ENCODE data around the gene MKLN1.
"Not testable (repeated sequence)": the region's sequence is repeated elsewhere in the genome, so short reads cannot be mapped to it uniquely, and the experiment has no call there.

The MKLN1 gene

DNA sequence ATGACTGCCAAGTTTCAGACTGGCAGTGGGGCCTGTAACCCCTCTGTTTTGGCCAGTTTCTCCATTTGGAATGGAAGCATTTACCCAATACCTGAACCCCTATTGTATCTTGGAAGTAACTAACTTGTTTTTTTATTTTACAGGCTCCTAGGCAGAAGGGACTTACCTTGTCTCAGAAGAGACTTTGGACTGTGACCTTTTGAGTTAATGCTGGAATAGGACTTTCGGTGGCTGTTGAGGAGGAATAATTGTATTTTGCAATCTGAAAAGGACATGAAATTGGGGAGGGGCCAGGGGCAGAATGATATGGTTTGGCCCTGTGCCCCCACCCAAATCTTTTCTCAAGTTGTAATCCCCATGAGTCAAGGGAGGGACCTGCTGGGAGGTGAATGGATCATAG is 20.0 kb upstream of the MKLN1 start:
- in situ Hi-C loops (cut with MboI; ENCODE audit: low sequenced_read_pairs), result no loop called here

DNA sequence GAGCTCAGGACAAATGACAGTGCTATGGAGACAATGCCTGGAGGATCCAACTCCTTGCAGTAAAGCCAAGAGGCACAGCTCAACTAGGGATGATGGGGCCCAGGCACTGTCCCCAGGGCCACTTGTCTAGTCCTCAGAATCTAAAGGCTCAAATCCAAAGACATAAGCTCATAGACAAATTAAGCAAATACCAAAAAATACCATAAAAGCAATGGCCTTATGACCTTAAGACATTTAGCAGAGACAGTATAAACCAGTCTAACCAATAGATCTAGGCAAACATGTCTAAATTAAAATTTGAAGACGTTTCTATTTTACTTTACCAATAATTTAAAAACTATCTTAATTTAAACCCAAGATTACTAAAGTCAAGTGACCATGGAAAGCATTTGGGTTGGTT is 14.8 kb upstream of the MKLN1 start:
- in situ Hi-C loops (cut with MboI; ENCODE audit: low sequenced_read_pairs), result no loop called here

DNA sequence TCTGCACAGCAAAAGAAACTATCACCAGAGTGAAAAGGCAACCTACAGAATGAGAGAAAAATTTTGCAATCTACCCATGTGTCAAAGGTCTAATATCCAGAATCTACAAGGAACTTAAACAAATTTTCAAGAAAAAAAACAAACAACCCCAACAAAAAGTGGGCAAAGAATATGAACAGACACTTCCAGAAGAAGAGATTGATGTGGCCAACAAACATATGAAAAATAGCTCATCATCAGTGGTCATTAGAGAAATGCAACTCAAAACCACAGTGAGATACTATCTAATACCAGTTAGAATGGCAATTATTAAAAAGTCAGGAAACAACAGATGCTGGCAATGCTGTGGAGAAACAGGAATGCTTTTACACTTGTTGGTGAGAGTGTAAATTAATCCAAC is 7.1 kb upstream of the MKLN1 start:
- in situ Hi-C loops (cut with MboI; ENCODE audit: low sequenced_read_pairs), result no loop called here

DNA sequence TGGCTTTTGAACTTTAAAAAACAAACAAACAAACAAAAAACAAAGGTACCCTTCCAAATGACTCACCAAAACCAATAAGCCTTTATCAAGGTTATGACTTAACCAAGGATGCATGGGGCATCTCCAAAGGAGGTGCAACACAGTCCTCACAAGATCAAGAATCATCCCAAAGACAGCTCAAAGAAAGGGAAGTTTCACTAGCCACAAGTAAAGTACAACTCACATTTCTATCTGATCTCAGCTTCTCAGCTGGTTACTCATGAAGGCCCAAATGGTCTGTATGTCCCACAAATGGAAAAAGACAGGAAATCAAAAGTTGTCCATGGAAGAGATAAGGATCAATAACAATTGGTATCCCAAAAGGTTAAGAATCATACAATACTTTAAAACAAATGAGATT is 6.0 kb upstream of the MKLN1 start:
- in situ Hi-C loops (cut with MboI; ENCODE audit: low sequenced_read_pairs), result no loop called here

DNA sequence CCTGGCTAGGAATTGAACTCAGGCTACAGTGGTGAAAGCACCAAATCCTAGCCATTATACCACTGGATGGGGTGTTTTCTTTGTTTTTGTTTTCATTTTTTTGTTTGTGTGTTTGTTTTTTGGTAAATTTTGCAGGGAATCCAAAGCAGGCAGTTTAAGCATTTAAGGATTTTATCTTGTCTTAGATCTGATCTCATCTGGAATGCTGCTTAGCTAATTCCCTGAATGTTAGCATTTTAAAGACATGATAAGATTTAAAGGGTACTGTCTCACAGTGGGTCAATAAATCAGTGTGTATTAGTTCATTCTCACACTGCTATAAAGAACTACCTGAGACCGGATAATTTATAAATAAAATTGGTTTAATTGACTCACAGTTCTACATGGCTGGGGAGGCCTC is 5.6 kb upstream of the MKLN1 start:
- in situ Hi-C loops (cut with MboI; ENCODE audit: low sequenced_read_pairs), result no loop called here

DNA sequence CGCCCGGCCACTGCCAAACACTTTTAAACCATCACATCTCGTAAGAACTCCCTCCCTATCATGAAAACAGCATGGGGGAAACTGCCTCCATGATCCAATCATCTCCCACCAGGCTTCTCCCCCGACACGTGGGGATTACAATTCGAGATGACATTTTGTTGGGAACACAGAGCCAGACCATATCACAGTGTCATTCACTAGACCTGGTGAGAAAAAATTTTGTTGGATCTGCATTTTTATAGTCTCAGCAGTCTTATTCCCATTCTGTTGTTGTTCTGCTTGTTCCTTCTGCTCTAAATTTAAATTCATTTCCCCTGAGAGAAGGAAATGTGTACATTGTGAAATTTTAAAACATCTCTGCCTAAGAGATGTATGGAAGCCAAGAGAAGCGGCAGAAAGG is 4.8 kb upstream of the MKLN1 start:
- in situ Hi-C loops (cut with MboI; ENCODE audit: low sequenced_read_pairs), result no loop called here

DNA sequence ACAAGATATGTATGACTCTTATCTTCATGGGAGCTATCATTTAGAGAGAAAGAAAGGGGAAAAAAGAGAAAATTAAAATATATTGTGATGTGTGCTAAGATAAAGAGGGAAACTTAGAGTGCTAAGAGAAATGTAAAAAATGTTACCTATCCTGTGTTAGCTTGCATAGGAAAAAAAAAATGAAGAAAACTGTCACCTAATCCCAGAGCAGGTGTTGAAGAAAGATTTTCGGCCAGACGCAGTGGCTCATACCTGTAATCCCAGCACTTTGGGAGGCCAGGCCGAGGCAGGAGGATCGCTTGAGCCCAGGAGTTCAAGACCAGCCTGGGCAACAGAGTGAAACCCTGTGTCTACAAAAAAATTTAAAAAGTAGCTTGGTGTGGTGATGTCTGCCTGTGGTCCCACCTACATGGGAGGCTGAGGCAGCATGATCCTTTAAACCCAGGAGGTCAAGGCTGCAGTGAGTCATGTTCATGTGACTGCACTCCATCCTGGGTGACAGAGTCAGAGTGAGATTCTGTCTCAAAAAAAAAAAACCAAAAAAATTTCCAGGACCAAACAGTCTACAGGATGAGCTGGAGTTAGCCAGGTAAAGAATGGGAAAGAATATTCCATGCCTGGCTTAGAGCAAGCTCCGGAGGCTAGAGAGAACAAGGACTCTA is 2.4 kb upstream of the MKLN1 start:
- in situ Hi-C loops (cut with MboI; ENCODE audit: low sequenced_read_pairs), result no loop called here

DNA sequence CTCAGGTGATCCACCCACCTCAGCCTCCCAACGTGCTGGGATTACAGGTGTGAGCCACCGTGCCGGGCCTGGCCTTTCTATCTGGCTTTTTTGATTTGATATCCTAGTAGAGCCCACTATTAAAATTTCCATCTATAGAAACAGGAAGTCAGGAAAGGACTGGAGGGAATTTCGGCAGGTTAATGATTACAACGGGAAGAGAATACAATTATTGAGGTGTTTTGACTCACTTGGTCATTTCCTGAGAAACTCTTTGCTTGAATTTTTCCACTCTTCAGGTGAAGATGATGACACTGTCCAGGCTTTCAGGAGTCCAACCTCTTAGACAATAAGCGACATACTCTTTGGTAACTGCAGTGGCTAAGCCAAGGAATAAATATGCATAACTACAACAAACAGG is 1.1 kb upstream of the MKLN1 start:
- in situ Hi-C loops (cut with MboI; ENCODE audit: low sequenced_read_pairs), result no loop called here

DNA sequence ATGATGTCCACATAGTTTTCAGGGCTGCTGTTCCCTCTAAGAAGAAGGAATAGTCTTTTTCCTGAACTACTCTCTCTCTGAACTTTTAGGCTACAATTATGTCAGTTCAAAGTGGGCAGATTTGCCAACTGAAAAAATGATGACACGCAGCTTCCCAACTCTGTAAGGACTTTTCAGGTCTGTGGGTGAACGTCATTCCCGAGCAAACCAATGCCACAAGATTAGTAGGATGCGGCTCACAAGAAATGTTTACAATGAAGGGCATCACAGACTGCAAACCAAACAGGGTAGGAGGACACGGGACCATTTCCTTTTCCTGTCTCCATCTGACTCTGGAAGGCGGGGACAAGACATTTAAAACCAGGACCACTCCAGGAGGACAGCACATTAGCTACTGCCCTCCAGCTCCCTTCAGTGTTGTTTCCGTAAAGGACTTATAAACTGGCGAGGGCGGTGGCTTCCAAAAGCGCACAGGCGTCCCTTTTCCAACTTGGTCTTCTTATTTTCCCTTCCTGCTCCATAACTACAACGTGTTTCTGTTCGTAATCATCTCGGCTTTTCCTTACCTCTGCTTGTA is 539 bp upstream of the MKLN1 start:
- in situ Hi-C loops (cut with MboI; ENCODE audit: low sequenced_read_pairs), result no loop called here

DNA sequence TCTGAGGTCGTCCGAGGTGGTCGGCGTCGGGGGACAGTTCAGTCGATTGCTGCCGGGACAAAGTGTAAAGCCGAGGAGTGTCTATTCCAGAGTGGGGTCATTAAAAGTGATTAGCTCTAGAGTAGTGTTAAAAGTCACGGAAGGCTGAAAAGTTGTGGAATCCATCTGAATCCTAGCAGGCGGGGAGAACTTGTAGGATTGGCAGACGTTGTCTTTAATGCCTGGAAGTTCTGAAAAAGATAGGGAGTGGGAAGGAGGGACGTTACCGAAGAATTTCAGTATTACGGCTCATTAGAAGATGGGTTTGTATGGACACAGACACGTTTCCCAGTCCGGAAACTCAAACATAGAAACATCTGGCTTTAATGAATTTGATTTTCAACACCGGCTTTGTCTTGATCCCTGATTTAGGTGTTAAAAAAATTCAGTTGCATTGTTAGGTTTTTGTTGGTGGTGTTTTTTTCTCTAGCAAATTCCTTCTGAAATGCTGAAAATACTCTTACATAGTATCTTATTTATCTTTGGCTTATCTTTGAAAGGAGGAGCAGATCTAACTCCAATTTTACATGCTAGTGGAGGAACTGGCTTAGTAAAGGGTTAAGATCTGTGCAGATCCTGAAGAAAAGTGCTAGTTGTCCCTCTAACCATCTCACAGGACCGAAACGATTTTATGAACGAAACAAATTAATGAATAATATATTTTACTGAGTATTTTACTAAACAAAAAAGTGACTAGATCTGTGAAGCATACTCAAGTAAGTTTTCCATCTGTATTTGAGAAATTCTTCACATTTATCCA is 900 bp downstream of the MKLN1 start:
- in situ Hi-C loops (cut with MboI; ENCODE audit: low sequenced_read_pairs), result no loop called here

DNA sequence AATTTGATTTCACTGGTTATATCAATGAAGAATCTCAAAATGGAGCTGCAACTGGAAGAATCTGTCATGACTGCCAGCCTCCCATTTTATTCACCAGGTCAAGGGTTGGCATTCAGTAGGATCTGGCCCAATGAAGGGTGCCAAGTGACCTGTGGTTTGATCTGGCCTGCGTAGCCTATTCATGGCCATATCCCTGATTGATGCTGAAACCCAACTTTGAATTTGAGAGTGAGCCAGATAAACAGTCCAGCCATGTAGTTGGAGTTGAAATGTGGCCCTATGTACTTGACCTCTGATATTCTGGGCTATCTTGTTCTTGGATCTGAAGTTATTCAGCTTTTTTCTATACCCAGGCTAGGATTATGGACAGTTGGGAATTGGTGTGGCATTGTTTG is 1.5 kb downstream of the MKLN1 start:
- in situ Hi-C loops (cut with MboI; ENCODE audit: low sequenced_read_pairs), result no loop called here

DNA sequence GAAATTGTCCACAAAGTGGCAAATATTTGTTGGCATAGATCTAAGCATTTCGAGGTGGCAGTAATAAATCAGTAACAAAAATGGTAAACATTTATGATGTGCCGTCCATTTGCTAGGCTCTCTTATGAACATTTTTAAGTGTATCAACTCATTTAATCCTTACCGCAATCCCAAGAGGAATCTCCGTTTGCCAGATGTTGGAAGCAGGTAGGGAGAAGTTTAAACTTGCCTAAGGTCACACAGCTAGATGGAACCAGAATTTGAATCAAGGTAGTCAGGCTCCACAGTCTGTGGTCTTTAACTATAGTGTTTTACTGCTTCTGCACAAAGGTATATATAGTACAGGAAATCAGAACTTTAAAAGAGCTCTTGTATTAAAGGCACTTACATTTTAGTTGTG is 2.6 kb downstream of the MKLN1 start:
- in situ Hi-C loops (cut with MboI; ENCODE audit: low sequenced_read_pairs), result no loop called here

DNA sequence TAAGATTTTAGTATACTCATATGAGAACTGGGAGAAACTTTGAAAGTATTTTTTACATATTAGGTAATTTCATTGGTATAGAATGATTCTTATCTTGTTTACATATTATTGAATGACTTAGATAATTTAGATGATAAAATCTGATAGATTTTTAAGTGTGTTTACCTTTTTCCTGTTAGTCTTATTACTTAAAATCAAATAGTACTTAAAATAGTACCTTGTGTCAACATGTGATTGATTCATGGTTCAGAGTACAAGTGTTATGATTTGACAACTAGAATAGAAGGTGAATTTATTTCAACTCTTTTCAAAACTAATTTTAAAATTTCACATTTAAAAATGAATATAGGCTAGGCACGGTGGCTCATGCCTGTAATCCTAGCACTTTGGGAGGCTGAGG is 4.1 kb downstream of the MKLN1 start:
- in situ Hi-C loops (cut with MboI; ENCODE audit: low sequenced_read_pairs), result no loop called here

DNA sequence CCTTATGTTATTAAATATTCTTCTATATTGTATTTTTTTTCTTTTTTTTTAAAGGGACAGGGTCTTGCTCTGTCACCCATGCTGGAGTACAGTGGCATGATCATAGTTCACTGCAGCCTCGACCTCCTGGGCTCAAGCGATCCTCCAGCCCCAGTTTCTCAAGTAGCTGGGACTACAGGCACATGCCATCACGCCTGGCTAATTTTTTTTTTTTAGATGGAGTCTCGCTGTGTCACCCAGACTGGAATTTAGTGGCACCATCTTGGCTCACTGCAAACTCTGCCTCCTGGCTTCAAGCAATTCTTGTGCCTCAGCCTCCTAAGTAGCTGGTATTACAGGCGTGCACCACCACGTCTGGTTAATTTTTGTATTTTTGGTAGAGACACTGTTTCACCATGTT is 5.1 kb downstream of the MKLN1 start:
- in situ Hi-C loops (cut with MboI; ENCODE audit: low sequenced_read_pairs), result not testable (repeated sequence)

DNA sequence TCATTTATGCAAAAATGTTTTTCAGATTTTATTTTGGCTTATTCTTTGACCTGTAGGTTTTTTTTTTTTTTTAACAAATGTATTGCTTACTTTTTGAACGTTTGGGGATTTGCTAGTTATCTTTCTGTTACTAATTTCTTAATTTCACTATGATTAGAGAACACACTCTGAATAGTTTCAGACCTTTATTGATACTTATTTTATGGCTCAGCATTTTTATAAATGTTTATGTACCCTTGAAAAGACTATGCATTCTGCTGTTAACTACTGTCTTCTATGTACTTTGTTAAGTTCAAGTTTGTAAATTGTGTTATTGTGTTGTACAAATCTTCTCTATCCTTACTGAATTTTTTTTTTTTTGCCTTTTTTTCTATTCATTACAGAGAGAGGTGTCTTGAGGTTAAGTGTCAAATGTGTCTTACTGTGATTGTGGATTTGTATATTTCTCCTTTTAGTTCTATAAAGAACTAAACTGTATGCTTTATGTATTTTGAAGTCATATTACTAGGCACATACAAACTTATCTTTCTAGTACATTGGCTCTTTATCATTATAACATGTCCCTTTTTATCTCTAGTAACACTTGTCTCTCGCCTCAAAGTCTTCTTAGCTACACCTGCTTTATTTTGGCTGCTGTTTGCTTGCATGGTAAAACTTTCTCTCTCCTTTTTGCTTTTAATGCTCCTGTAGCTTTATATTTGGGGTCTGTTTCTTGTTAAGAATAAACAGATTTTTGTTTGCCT is 8.1 kb downstream of the MKLN1 start:
- in situ Hi-C loops (cut with MboI; ENCODE audit: low sequenced_read_pairs), result no loop called here

DNA sequence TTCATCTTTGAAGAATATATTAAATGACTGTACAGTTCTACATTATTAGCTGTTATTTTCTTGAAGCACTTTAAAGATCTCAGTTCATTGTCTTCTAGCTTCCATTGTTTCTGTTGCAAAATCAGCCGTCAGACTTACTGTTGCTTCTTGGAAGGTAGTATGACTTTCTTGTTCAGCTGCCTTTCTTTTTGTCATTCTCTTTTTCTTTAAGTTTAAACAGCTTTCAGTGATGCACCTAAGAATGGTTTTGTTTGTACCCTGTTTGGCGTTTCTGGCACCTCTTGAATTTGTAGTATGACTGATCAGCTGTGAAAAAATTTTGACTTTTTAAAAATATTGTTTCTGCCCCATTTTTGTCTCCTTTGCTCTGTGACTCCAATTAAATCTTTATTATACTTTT is 9.3 kb downstream of the MKLN1 start:
- in situ Hi-C loops (cut with MboI; ENCODE audit: low sequenced_read_pairs), result no loop called here

DNA sequence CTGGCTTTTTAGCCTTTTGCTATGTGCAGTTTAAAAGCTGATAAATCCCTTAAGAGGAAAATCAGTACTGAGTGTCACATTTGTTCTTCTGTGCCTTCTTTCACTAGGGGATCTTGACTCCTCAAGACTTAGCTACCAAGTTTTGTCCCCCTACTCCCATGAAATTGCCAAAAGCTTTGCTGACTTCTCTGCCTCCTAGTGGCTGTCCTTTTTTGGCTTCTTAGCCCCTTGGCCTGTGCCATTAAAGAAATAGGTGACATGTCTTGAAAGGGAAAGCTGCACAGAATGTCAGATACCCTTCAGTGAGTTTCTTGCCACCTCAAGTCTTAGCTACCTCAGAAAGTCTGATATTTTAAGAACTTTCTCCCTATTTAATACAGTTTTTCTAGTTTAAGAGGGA is 10.5 kb downstream of the MKLN1 start:
- in situ Hi-C loops (cut with MboI; ENCODE audit: low sequenced_read_pairs), result no loop called here

DNA sequence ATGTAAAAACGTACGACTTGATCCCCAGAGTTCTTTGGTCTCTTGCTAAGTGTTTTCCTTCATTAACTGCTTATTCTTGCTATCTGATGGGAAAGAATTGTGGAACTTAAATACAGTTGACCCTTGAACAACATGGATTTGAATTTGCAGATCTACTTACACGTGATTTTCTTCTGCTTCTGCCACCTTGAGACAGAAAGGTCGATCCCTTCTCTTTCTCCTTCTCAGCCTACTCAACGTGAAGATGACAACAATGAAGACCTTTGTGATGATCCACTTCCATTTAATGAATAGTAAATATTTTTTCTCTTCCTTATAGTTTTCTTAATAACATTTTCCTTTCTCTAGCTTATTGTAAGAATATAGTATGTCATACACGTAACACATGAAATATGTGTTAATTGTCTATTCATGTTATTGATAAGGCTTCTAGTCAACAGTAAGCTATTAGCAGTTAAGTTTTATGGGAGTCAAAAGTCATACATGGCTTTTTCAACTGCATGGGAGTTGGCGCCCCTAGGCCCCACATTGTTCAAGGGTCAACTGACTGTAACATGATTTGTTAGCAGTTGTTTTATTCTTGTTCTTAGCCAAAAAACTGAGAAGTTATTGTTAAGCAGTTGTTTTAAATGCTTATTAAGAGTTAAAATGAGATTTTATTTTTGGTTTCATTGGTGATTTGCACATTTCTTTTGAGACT is 11.2 kb downstream of the MKLN1 start:
- in situ Hi-C loops (cut with MboI; ENCODE audit: low sequenced_read_pairs), result no loop called here

DNA sequence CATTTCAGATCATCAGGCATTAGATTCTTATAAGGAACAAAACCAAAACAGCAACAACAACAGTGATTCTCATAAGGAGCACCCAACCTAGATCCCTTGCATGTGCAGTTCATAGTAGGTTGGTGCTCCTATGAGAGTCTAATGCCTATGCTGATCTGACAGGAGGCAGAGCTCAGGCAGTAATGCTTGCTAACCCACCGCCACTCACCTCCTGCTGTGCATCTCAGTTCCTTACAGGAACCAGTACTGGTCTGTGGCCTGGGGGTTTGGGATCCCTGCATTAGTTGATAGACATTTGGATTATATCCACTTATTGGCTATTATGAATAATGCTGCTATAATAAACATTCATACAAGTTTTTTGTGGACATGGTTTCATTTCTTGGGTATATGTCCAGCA is 14.0 kb downstream of the MKLN1 start:
- in situ Hi-C loops (cut with MboI; ENCODE audit: low sequenced_read_pairs), result no loop called here

DNA sequence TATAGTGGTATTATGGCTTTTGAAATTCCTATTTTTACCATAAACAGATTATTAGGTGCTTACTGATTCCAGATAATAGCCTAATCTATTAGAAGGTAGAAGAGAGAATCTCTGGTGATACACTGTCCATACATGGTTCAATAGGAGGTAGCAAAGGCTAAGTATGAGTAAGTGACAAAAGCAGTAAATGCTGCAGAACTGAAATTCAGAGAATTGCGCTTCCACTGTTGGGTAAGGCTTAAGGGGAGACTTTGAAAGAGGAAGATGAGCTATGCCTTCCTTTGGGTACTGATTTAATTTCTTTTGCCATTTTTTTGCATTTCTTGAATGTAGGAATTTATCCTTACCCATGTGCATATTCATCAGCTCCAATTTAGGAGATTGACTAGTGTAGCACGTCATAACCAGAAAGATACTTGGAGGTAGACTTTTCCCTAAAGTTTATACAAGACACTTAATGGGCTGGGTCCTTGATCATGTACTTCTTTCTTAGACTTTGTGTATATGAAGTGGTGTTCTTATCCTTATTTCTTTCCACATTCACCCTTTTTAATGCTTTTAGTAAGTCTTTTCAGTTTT is 15.3 kb downstream of the MKLN1 start:
- in situ Hi-C loops (cut with MboI; ENCODE audit: low sequenced_read_pairs), result no loop called here

Measured in hTERT RPE-1 (cell line).